ENCODE data around the gene ZNF683.

The ZNF683 gene

DNA sequence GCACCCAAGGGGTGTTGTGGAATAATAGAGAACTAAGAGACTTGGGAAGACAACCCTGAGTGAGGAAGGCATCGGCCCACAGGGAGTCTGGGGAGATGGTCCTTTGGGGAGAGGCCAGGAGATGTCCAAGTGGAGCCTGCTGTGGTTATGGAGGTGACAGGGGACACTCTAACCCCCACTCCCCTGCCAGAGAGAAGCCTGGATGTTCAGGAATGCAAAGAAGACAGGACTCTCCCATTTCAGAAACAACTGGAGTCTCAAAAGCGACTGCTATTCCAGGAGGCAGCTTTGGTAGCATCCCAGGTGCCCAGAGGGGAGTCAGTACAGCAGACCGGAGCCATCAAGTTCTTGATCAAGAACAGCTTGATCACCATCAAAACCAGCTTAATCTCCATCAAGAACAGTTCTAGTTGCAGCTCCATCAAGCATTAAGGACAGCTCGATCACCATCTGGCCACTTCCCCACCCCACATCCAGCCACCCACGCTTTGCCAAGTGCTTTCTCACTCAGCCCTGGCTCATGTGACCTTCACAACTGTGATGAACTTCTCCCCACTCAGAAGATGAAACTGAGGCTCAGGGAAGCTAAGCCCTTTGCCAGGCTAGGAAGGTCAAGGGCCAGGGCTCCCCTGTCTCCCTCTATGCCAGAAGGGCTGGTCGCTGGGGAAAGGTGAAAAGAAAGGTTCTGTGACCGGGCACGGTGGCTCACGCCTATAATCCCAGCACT is 54.0 kb downstream of the ZNF683 start:
- no peak overlapping the region for H3K4me3 ChIP-seq
- no peak for DNase-seq (ENCODE audit: low read depth, low spot score)
- no peak overlapping the region for H3K9ac ChIP-seq (ENCODE audit: insufficient read length)
- TF ChIP-seq POLR2AphosphoS5 (IDR thresholded peaks at IDR 0.05; ENCODE audit: borderline replicate concordance, low read depth, low read length) (no peak), EZH2 (IDR thresholded peaks at IDR 0.05) (no peak), FOXP2 (optimal IDR thresholded peaks at IDR 0.05; ENCODE audit: control extremely low read depth, extremely low read length, insufficient read depth) (no peak)
- H3K27ac ChIP-seq, result no peak overlapping the region
- no peaks in the 10 kb centered on the region for H3K9me3 ChIP-seq (ENCODE audit: low read depth, low read length)
- H3K36me3 ChIP-seq (ENCODE audit: insufficient read depth, low read length), result no peaks in the 10 kb centered on the region

DNA sequence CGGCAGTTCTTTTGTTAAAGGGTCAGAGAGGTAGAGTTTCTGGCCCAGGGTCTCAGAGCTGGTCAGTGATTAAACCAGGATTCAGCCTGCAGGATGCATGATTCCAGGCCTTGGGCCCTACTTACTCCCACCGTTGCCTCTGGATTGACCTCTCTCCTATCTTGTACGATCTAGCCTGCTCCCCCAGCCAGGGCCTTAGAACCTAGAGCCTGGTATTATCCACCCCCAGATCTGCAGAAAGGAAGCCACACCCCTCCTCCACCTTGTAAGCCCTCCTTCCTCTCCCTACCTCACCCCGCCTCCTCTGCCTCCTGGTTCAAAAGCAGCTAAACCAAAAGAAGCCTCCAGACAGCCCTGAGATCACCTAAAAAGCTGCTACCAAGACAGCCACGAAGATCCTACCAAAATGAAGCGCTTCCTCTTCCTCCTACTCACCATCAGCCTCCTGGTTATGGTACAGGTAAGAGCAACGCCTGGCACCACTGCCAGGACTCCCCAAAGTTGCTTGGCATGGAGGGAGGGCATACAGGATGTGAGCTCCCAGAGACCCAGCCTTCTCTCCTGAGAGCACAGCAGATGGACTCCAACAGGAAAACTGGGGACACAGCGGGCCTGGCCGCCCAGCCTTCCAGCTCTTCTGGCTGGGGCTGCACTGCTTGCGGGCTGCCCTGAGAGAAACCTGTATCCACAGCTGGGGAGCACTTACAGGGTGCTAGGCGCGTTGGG is 54.8 kb downstream of the ZNF683 start, which contains the start of gene CD52:
Gene CD52, plus strand, starts transcription at position 347 of the 726 bp plus-strand sequence. Its CDS starts 60 bp downstream, at position 407.
- no peak for TF ChIP-seq FOXP2 (optimal IDR thresholded peaks at IDR 0.05; ENCODE audit: control extremely low read depth, extremely low read length, insufficient read depth)
- TF ChIP-seq POLR2AphosphoS5 (IDR thresholded peaks at IDR 0.05; ENCODE audit: borderline replicate concordance, low read depth, low read length), result no peak
- TF ChIP-seq EZH2 (IDR thresholded peaks at IDR 0.05), result no peak
- Histone ChIP-seq H3K4me3 (no peak within 1 kb of the TSS), H3K9ac (ENCODE audit: insufficient read length) (no peak within 1 kb of the TSS), H3K36me3 (ENCODE audit: insufficient read depth, low read length) (no peaks in the 10 kb centered on the region), H3K27ac (no peak within 1 kb of the TSS), H3K9me3 (ENCODE audit: low read depth, low read length) (no peaks in the 10 kb centered on the region)
- DNase-seq (ENCODE audit: low read depth, low spot score), result no peak

DNA sequence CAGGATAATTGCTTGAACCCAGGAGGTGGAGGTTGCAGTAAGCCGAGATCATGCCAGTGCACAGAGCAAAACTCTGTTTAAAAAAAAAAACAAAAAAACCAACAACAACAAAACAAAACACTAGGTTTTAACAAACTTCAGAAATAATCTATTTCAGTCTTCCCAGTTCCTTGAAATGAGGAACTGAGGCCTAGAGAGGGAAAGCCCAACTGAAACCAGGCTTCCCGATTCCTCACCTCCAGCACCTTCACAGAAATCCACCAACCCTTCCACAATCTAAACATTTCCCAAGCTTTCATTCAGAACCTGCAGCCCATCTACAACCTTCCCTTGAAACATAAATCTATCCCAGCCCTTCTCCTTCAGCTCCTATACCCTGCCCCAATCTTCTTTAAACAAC is 55.4 kb downstream of the ZNF683 start:
- H3K9ac ChIP-seq (ENCODE audit: insufficient read length), result no peak overlapping the region
- no peak overlapping the region for H3K27ac ChIP-seq

DNA sequence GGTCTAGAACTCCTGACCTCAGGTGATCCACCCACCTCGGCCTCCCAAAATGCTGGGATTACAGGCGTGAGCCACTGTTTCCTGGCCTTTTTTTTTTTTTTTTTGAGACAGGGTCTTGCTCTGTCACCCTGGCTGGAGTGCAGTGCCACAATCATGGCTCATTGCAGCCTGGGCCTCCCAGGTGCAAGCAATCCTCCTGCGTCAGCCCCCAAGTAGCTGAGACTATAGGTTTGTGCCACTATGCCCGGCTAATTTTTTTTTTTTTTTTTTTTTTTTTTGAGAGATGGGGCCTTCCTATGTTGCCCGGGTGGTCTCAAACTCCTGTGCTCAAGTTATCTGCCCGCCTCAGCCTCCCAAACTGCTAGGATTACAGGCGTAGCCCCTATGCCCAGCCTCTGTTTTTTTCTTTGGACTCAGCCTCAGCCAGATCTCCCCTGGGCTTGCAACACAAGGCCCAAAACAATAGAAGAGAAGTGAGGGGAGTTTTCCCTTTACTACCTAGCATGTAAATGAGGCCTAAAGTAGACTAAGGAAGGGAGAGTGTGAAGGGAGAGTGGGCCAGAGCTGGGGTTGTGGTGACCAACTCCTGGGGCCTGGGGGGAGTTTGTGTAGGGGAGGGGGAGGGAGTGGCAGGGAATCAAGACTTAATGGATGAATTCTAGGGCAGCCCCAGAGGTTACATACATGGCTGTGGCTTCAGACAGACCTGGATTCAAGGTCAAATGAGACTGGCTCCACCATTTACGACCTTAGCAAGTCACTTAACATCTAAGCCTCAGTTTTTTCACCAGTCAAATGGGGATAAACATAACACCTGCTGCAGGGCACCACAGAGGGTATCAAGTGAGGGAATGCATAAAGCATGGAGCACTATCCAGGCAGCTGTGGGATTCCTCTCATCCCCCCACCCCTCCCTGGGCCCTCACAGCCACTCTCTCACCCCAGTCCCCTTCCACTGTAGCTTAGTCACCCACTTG is 56.4 kb downstream of the ZNF683 start:
- no peak overlapping the region for H3K27ac ChIP-seq
- H3K36me3 ChIP-seq (ENCODE audit: insufficient read depth, low read length), result no peaks in the 10 kb centered on the region
- no peak for DNase-seq (ENCODE audit: low read depth, low spot score)
- H3K9ac ChIP-seq (ENCODE audit: insufficient read length), result no peak overlapping the region
- H3K4me3 ChIP-seq, result no peak overlapping the region
- H3K9me3 ChIP-seq (ENCODE audit: low read depth, low read length), result no peaks in the 10 kb centered on the region
- no peak for TF ChIP-seq POLR2AphosphoS5 (IDR thresholded peaks at IDR 0.05; ENCODE audit: borderline replicate concordance, low read depth, low read length)
- TF ChIP-seq FOXP2 (optimal IDR thresholded peaks at IDR 0.05; ENCODE audit: control extremely low read depth, extremely low read length, insufficient read depth), result no peak
- no peak for TF ChIP-seq EZH2 (IDR thresholded peaks at IDR 0.05)

More for the DNA sequence above, 55.4 kb downstream of the ZNF683 start:
- no peak for TF ChIP-seq FOXP2 (optimal IDR thresholded peaks at IDR 0.05; ENCODE audit: control extremely low read depth, extremely low read length, insufficient read depth)
- H3K9me3 ChIP-seq (ENCODE audit: low read depth, low read length), result no peaks in the 10 kb centered on the region
- H3K36me3 ChIP-seq (ENCODE audit: insufficient read depth, low read length), result no peaks in the 10 kb centered on the region
- no peak overlapping the region for H3K4me3 ChIP-seq
- DNase-seq (ENCODE audit: low read depth, low spot score), result no peak

DNA sequence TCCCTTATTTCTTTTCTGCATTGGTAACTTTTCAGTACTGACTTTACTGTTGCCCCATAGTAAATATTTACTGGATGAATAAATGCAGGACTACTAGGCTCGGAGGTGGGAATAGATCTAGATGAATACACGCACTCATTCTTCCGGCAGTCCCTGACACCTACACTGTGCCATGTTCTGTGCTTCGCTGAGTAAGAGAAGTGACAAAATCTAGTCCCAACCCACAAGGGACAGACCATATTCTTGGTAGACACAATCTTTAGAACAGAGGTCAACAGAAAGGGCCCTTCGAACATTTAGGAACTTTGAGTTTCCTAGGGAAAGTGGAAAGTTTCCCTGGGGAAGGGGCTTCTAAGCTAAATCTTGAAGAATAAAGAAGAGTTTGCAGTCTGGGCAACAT is 58.0 kb downstream of the ZNF683 start:
- Histone ChIP-seq H3K36me3 (ENCODE audit: insufficient read depth, low read length) (no peaks in the 10 kb centered on the region), H3K9ac (ENCODE audit: insufficient read length) (no peak overlapping the region), H3K27ac (no peak overlapping the region), H3K4me3 (no peak overlapping the region), H3K9me3 (ENCODE audit: low read depth, low read length) (no peaks in the 10 kb centered on the region)
- DNase-seq (ENCODE audit: low read depth, low spot score), result no peak
- TF ChIP-seq FOXP2 (optimal IDR thresholded peaks at IDR 0.05; ENCODE audit: control extremely low read depth, extremely low read length, insufficient read depth), result no peak
- TF ChIP-seq POLR2AphosphoS5 (IDR thresholded peaks at IDR 0.05; ENCODE audit: borderline replicate concordance, low read depth, low read length), result no peak
- no peak for TF ChIP-seq EZH2 (IDR thresholded peaks at IDR 0.05)

All from SK-N-MC (cell line).